Keratinocyte (primary cell): ENCODE measurements around the gene PRELID3B.

Experiments
- EZH2 ChIP-seq: IDR thresholded peaks from one replicate; pipeline ENCODE4 v1.6.1; 2012; ENCODE audit warnings: inconsistent platforms, mild to moderate bottlenecking, low read length, moderate library complexity
- TF ChIP-seq, protein P1 (sequence below), 3 experiments: IDR thresholded peaks in 1 of 3; conservative IDR thresholded peaks in 1 of 3; optimal IDR thresholded peaks in 1 of 3; 2 replicates in 2 of 3; 3 replicates in 1 of 3; pipeline versions ENCODE3 to v1.5.1; 2011; ENCODE audit warnings: low read length in 3 of 3, mild to moderate bottlenecking in 3 of 3, moderate library complexity in 2 of 3, control low read depth in 1 of 3, inconsistent platforms in 1 of 3; ENCODE audit not compliant: insufficient read depth in 2 of 3; ENCODE audit errors: extremely low read depth in 1 of 3

DNA sequence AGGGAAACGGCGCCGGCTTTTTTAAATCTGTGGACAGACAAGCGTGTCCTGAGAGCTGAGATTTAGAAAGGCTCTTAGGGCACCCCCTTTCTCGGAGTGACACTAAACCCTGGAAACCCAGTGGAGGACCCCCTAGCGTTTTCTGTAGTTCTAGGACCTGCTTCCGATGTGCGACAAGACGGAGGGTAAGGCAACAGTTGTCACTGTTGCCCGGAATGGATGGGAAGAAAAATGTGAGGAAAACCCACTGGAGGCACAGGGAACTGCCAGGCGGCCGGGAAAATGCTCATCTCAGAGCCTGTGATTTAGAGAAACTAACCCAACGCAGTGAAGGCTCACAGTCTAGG is 9.9 kb downstream of the PRELID3B start:
- TF ChIP-seq EZH2 = no peak
- TF ChIP-seq, protein P1, sequence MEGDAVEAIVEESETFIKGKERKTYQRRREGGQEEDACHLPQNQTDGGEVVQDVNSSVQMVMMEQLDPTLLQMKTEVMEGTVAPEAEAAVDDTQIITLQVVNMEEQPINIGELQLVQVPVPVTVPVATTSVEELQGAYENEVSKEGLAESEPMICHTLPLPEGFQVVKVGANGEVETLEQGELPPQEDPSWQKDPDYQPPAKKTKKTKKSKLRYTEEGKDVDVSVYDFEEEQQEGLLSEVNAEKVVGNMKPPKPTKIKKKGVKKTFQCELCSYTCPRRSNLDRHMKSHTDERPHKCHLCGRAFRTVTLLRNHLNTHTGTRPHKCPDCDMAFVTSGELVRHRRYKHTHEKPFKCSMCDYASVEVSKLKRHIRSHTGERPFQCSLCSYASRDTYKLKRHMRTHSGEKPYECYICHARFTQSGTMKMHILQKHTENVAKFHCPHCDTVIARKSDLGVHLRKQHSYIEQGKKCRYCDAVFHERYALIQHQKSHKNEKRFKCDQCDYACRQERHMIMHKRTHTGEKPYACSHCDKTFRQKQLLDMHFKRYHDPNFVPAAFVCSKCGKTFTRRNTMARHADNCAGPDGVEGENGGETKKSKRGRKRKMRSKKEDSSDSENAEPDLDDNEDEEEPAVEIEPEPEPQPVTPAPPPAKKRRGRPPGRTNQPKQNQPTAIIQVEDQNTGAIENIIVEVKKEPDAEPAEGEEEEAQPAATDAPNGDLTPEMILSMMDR (optimal IDR thresholded peaks at IDR 0.05 in 1 of 3, IDR thresholded peaks at IDR 0.05 in 1 of 3, conservative IDR thresholded peaks at IDR 0.05 in 1 of 3; ENCODE audit: extremely low read depth in 1 of 3, insufficient read depth in 2 of 3, low read length in 3 of 3) = no peak
